Thyroid gland (tissue), 4 donors: ENCODE data around the gene PHACTR4. TPM values are rescaled to one million over a fixed set of nuclear protein-coding genes. Genes with fewer than 3 reads are reported as not detected.
A peak's percentile ranks its signal among the peaks of the same experiment; 100 is the strongest.
"Not testable (repeated sequence)": the region's sequence is repeated elsewhere in the genome, so short reads cannot be mapped to it uniquely, and the experiment has no call there.

Source experiments
- DNase-seq, 2 donors: peaks; one replicate each; pipeline ENCODE4 v3.0.0-alpha.2; 2019
- H3K27ac ChIP-seq, 3 donors: fragments of 200-600 bp; sonication (generic); 1 replicate in 2 of 3; 2 replicates in 1 of 3; pipeline ENCODE4 v1.5.1; 2016 to 2019; ENCODE audit warnings: mild to moderate bottlenecking in 1 of 3, moderate library complexity in 1 of 3
- H3K27me3 ChIP-seq: fragments of 200-600 bp; sonication (generic); one replicate; pipeline ENCODE4 v1.5.1; 2019
- H3K36me3 ChIP-seq, 2 donors: fragments of 200-600 bp; sonication (generic); one replicate each; pipeline ENCODE4 v1.5.1; 2016 to 2019
- H3K4me1 ChIP-seq, 2 donors: fragments of 200-600 bp; sonication (generic); one replicate each; pipeline ENCODE4 v1.5.1; 2017 to 2019
- H3K4me3 ChIP-seq, 3 donors: fragments of 200-600 bp; sonication (generic); replicated peaks in 1 of 3; 1 replicate in 2 of 3; 2 replicates in 1 of 3; pipeline ENCODE4 v1.5.1; 2016; ENCODE audit warnings: mild to moderate bottlenecking in 1 of 3
- H3K9me3 ChIP-seq: fragments of 200-600 bp; sonication (generic); one replicate; pipeline ENCODE4 v1.5.1; 2017
- POLR2A ChIP-seq, 2 donors: fragments of 450-650 bp; IDR thresholded peaks; one replicate each; pipeline ENCODE4 v1.6.1; 2017; ENCODE audit warnings: antibody characterized with exemption in 2 of 2, mild to moderate bottlenecking in 2 of 2, moderate library complexity in 1 of 2
- WGBS, 2 donors: methylation state at CpG; one replicate each; pipeline ENCODE4 v1.1.5; 2017; 5-methylcytosine and 5-hydroxymethylcytosine counted together
- intact Hi-C: fragments of 100-400 bp; cut with DNase I; formaldehyde crosslinking; loops from one replicate; pipeline ENCODE4 v1.15.1; 2023
- total RNA-seq, 4 donors: library from RNA; depleted of rRNA; stranded (reverse); fragments of >200 nt; gene quantifications; one replicate each; pipeline ENCODE4 v1.2.3, GENCODE V29; 2016
- TF ChIP-seq, protein P1 (sequence below), 6 experiments: fragments of 200-600 bp in 3 of 6; fragments of 450-650 bp in 3 of 6; sonication (generic) in 3 of 6; IDR thresholded peaks; one replicate each; pipeline ENCODE4 v1.5.1; 2016 to 2019; ENCODE audit warnings: antibody characterized with exemption in 6 of 6, mild to moderate bottlenecking in 2 of 6, inconsistent platforms in 1 of 6, moderate library complexity in 1 of 6

The PHACTR4 gene
- total RNA-seq, 4 donors from 2014 or later = 25.9 to 31.2 (median 27.8) TPM

DNA sequence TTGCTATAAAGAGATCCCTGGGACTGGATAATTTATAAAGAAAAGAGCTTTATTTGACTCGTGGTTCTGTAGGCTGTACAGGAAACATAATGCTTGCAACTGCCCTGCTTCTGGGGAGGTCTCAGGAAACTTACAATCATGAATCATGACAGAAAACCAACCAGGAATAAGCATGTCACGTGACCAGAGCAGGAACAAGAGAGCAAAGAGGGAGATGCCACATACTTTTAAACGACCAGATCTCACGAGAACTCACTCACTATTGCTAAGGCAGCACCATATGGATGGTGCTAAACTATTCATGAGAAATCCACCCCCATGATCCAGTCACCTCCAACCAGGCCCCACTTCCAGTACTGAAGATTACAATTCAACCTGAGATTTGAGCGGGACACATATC is 86.5 kb downstream of the PHACTR4 start:
- no peak for TF ChIP-seq POLR2A (IDR thresholded peaks at IDR 0.05)
- no peaks in the 10 kb centered on the region for H3K9me3 ChIP-seq
- no peaks in the 10 kb centered on the region for H3K27me3 ChIP-seq
- H3K36me3 ChIP-seq = no peaks in the 10 kb centered on the region
- H3K4me1 ChIP-seq = peaks cover 0 to 16% of the 10 kb centered on the region in 2 donors
- intact Hi-C loops = no loop called here
- H3K27ac ChIP-seq = peak overlapping the region in 1 of 3 donors; percentile 18
- H3K4me3 ChIP-seq = no peak overlapping the region
- no peak for DNase-seq
- WGBS, 2 donors = 60 to 63% methylated on average over 5 of the region's 5 CpGs

DNA sequence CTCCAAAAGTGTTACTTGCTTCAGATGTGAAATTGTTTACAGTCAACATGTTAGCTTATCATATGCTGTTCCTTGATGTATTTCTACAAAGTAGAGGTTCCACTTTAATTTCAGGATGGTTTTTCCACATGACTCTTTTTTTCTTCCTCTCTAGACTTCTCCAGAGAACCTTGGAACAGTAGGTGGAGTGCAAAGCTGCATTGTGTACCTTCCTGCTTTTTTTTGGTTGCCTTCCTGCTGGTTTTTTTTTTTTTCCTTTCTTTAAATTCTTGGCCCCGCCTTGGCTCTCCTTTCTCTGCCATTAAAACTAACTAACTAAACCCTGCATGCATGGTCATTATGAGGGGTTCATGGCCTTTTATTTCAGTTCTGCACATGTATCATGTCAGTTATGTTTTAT is 88.1 kb downstream of the PHACTR4 start:
- no peak for TF ChIP-seq POLR2A (IDR thresholded peaks at IDR 0.05)
- TF ChIP-seq, protein P1, sequence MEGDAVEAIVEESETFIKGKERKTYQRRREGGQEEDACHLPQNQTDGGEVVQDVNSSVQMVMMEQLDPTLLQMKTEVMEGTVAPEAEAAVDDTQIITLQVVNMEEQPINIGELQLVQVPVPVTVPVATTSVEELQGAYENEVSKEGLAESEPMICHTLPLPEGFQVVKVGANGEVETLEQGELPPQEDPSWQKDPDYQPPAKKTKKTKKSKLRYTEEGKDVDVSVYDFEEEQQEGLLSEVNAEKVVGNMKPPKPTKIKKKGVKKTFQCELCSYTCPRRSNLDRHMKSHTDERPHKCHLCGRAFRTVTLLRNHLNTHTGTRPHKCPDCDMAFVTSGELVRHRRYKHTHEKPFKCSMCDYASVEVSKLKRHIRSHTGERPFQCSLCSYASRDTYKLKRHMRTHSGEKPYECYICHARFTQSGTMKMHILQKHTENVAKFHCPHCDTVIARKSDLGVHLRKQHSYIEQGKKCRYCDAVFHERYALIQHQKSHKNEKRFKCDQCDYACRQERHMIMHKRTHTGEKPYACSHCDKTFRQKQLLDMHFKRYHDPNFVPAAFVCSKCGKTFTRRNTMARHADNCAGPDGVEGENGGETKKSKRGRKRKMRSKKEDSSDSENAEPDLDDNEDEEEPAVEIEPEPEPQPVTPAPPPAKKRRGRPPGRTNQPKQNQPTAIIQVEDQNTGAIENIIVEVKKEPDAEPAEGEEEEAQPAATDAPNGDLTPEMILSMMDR (IDR thresholded peaks at IDR 0.05) = no peak
- no peaks in the 10 kb centered on the region for H3K9me3 ChIP-seq
- H3K27ac ChIP-seq = no peak overlapping the region
- no peak for DNase-seq
- peaks cover 0 to 16% of the 10 kb centered on the region in 2 donors for H3K4me1 ChIP-seq
- H3K27me3 ChIP-seq = no peaks in the 10 kb centered on the region
- no peaks in the 10 kb centered on the region for H3K36me3 ChIP-seq
- 82 to 84% methylated on average over 1 of the region's 1 CpG for WGBS, 2 donors
- no peak overlapping the region for H3K4me3 ChIP-seq
- intact Hi-C loops = no loop called here

DNA sequence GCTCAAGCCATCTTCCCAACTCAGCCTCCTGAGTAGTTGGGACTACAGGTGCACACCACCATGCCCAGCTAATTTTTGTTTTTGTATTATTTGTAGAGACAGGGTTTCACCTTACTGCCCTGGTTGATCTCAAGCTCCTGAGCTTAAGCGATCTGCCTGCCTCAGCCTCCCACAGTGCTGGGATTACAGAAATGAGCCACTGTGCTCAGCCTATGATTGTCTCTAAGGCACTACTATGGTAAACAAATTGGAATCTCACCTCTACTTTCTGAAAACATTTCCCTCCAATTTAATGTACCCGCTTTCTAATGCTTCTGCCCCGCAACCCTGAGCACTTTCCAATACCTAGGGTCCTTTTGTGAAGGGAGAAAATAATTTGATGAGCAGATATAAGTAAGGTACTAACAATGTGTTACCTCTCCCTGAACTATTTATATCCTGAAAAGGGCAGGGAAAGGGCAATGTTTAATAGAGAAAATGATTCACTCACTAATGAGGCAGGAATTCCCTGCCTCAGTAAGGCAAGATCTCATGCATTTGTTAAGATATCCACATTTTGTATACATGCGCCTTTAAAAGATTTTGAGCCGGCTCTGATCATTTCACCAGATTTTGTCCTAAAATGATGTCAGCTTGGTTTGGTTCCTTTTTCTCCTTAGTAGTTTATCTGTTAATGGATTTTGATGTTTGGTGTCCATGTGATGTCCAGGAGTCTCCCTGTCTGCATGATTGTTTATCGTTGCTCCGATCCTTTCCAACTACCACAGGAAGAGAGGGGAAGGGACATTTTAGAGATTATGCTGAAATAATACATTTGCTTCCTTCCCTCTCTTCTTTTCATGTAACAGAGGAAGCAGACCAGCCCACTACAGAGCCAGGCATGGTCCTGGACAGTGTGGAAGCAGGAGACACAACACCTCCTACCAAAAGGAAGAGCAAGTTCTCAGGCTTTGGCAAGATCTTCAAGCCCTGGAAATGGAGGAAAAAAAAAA is 89.0 kb downstream of the PHACTR4 start:
- H3K4me3 ChIP-seq = no peak overlapping the region
- 84 to 86% methylated on average over 7 of the region's 7 CpGs for WGBS, 2 donors
- H3K36me3 ChIP-seq = no peaks in the 10 kb centered on the region
- DNase-seq = no peak
- H3K4me1 ChIP-seq = peaks cover 0 to 16% of the 10 kb centered on the region in 2 donors
- no peaks in the 10 kb centered on the region for H3K27me3 ChIP-seq
- no peaks in the 10 kb centered on the region for H3K9me3 ChIP-seq
- intact Hi-C loops = no loop called here
- TF ChIP-seq POLR2A (IDR thresholded peaks at IDR 0.05) = no peak
- TF ChIP-seq, protein P1 (IDR thresholded peaks at IDR 0.05) = no peak
- H3K27ac ChIP-seq = no peak overlapping the region

DNA sequence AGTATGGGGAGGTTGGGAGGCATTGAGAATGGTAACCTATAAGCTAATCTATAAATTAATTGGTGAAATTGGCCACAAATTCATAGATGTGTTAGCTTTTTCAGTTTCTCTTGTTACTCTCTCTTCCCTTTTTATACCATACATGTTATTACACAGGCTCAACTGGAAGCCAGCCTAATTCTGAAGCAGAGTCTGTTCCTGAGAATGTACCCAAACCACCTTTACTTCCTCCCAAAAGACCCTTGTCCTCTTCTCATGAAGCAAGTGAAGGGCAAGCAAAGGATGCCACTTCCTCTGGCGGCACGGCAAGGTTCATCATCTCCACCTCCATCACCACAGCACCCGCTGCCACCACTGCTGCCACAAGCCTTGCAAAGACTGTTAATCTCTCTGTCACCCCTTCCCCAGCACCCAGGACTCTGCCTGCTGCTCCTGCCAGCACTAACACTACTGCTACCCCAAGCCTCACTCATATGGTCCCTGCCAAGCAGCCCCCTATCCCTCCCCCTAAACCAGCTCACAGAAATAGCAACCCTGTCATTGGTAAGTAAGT is 96.8 kb downstream of the PHACTR4 start:
- Histone ChIP-seq H3K36me3 (peaks cover 16% of the 10 kb centered on the region in 2 donors), H3K9me3 (no peaks in the 10 kb centered on the region), H3K27me3 (no peaks in the 10 kb centered on the region), H3K4me3 (no peak overlapping the region), H3K4me1 (no peaks in the 10 kb centered on the region), H3K27ac (no peak overlapping the region)
- WGBS, 2 donors = 94 to 96% methylated on average over 3 of the region's 3 CpGs
- TF ChIP-seq, protein P1 (IDR thresholded peaks at IDR 0.05) = no peak
- no peak for TF ChIP-seq POLR2A (IDR thresholded peaks at IDR 0.05)
- no peak for DNase-seq
- intact Hi-C loops = no loop called here

DNA sequence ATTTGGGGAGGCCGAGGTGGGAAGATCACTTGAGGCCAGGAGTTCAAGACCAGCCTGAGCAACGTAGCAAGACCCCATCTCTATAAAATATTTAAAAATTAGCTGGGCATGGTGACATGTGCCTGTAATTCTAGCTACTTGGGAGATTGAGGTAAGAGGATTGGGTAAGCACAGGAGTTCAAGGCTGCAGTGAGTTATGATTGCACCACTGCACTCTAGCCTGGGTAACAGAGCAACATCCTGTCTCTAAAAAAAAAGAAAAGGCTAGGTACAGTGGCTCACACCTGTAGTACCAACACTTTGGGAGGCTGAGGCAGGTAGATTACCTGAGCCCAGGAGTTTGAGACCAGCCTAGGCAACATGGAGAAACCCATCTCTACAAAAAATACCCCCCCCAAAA is 100.6 kb downstream of the PHACTR4 start:
- TF ChIP-seq, protein P1 (IDR thresholded peaks at IDR 0.05) = no peak
- no peak for TF ChIP-seq POLR2A (IDR thresholded peaks at IDR 0.05)
- DNase-seq = no peak
- Histone ChIP-seq H3K36me3 (peaks cover 24 to 26% of the 10 kb centered on the region in 2 donors), H3K27ac (no peak overlapping the region), H3K27me3 (no peaks in the 10 kb centered on the region), H3K4me1 (no peaks in the 10 kb centered on the region), H3K9me3 (no peaks in the 10 kb centered on the region), H3K4me3 (no peak overlapping the region)
- intact Hi-C loops = no loop called here
- WGBS, 2 donors = 47 to 100% methylated on average over 2 of the region's 2 CpGs

GRCh38 chr1:28479497-28479896 is 110.0 kb downstream of the PHACTR4 start:
- H3K27me3 ChIP-seq, H3K9me3 ChIP-seq, intact Hi-C loops, DNase-seq, H3K4me3 ChIP-seq: not testable (repeated sequence)
- 94 to 95% methylated on average over 13 of the region's 13 CpGs for WGBS, 2 donors
- peaks cover 9 to 12% of the 10 kb centered on the region in 2 donors for H3K36me3 ChIP-seq
- H3K4me1 ChIP-seq = peaks cover 3 to 12% of the 10 kb centered on the region in 2 donors
- peak overlapping the region; percentile 57 to 84 (median 70) for H3K27ac ChIP-seq
